Natural killer cell (primary cell): ENCODE data around the gene MPL. TPM values are rescaled to one million over a fixed set of nuclear protein-coding genes. Genes with fewer than 3 reads are reported as not detected.

Source experiments
- ATAC-seq, 3 donors: fragments of 150-1000 bp in 2 of 3; fragments of 200-7000 bp in 1 of 3; cut with Tn5 transposase; 1 replicate in 1 of 3; 2 replicates in 2 of 3; pipeline ENCODE4 v1.10.0; 2021; ENCODE audit warnings: mild to moderate bottlenecking in 2 of 3, moderate library complexity in 2 of 3
- DNase-seq, 2 donors: peaks; one replicate each; pipeline versions ENCODE4 v3.0.0 to v3.0.0-alpha.2; 2013 to 2021; ENCODE audit warnings: mixed read lengths in 1 of 2
- H3K27ac ChIP-seq: one replicate; pipeline ENCODE4 v1.5.1; 2013; ENCODE audit warnings: mild to moderate bottlenecking, low read length
- H3K27me3 ChIP-seq: one replicate; pipeline ENCODE4 v1.6.1; 2013; ENCODE audit warnings: low read length; ENCODE audit not compliant: control insufficient read depth, insufficient read depth
- H3K36me3 ChIP-seq: one replicate; pipeline ENCODE4 v1.6.1; 2013; ENCODE audit warnings: low read length; ENCODE audit not compliant: control insufficient read depth, insufficient read depth
- H3K4me1 ChIP-seq: one replicate; pipeline ENCODE4 v1.6.1; 2013; ENCODE audit warnings: low read length; ENCODE audit not compliant: control insufficient read depth, insufficient read depth
- H3K4me3 ChIP-seq: one replicate; pipeline ENCODE4 v1.5.1; 2013; ENCODE audit warnings: low read length
- H3K9me3 ChIP-seq: one replicate; pipeline ENCODE4 v1.6.1; 2013; ENCODE audit warnings: low read length; ENCODE audit not compliant: control insufficient read depth, insufficient read depth
- H3K27ac Mint-ChIP-seq, 2 donors: one replicate each; pipeline ENCODE4 v1.8.0; 2022; ENCODE audit warnings: mild to moderate bottlenecking in 2 of 2, mixed read lengths in 2 of 2, moderate library complexity in 1 of 2
- H3K27me3 Mint-ChIP-seq, 2 donors: one replicate each; pipeline ENCODE4 v1.8.0; 2022; ENCODE audit warnings: low read depth in 2 of 2, mixed read lengths in 2 of 2
- H3K36me3 Mint-ChIP-seq: one replicate; pipeline ENCODE4 v1.8.0; 2022; ENCODE audit warnings: mixed read lengths
- H3K4me1 Mint-ChIP-seq, 2 donors: one replicate each; pipeline ENCODE4 v1.8.0; 2022; ENCODE audit warnings: mixed read lengths in 2 of 2
- H3K4me3 Mint-ChIP-seq: one replicate; pipeline ENCODE4 v1.8.0; 2022; ENCODE audit warnings: mild to moderate bottlenecking, moderate library complexity, mixed read lengths
- H3K9me3 Mint-ChIP-seq, 2 donors: one replicate each; pipeline ENCODE4 v1.8.0; 2022; ENCODE audit warnings: mixed read lengths in 2 of 2
- CTCF ChIP-seq: fragments of 200-600 bp; IDR thresholded peaks from one replicate; pipeline ENCODE4 v1.8.0; 2022; ENCODE audit warnings: antibody characterized with exemption
- WGBS: methylation state at CpG from one replicate; pipeline ENCODE4 v1.1.7; 2013; ENCODE audit warnings: missing lambda C conversion rate; ENCODE audit not compliant: insufficient coverage; 5-methylcytosine and 5-hydroxymethylcytosine counted together
- intact Hi-C: fragments of 100-400 bp; cut with micrococcal nuclease; formaldehyde crosslinking; loops from one replicate; pipeline ENCODE4 v1.14.2; 2022
- total RNA-seq, 4 donors: library from RNA; stranded (reverse); fragments of 120-200 nt in 1 of 4; gene quantifications; one replicate each; pipeline versions ENCODE4 v1.2.3 to v1.2.4, GENCODE V29; 2013 to 2022

MPL gene
- total RNA-seq, 3 donors from 2014 or later (not counting 1 experiment from before 2014, with no cell fraction given), result 0.43 to 1.7 (median 0.48) TPM

GRCh38 chr1:43351421-43352350 is 14.1 kb downstream of the MPL start:
- no peaks in the 10 kb centered on the region for H3K36me3 ChIP-seq
- 91% methylated on average over 9 of the region's 10 CpGs for WGBS
- H3K27ac Mint-ChIP-seq, result peak overlapping the region in 1 of 2 donors; percentile 65
- TF ChIP-seq CTCF, result no peak
- no peaks in the 10 kb centered on the region for H3K36me3 Mint-ChIP-seq
- no peaks in the 10 kb centered on the region for H3K27me3 Mint-ChIP-seq
- DNase-seq (no peak), ATAC-seq (no peak)
- peaks cover 8 to 12% of the 10 kb centered on the region in 2 donors for H3K4me1 Mint-ChIP-seq
- peaks cover 4% of the 10 kb centered on the region for H3K4me1 ChIP-seq
- H3K27me3 ChIP-seq, result no peaks in the 10 kb centered on the region
- no peaks in the 10 kb centered on the region for H3K9me3 Mint-ChIP-seq
- H3K4me3 Mint-ChIP-seq, result no peak overlapping the region
- no peak overlapping the region for H3K27ac ChIP-seq
- H3K9me3 ChIP-seq, result no peaks in the 10 kb centered on the region
- intact Hi-C loops, result no loop called here
- no peak overlapping the region for H3K4me3 ChIP-seq

- intact Hi-C loops, result no loop called here
Observed at GRCh38 chr1:43352351-43352705, 14.7 kb downstream of the MPL start.

GRCh38 chr1:43352881-43353280 is 15.3 kb downstream of the MPL start:
- 59% methylated on average over 2 of the region's 3 CpGs for WGBS
- Mint-ChIP-seq H3K4me1 (peaks cover 8 to 16% of the 10 kb centered on the region in 2 donors), H3K4me3 (no peak overlapping the region), H3K27me3 (no peaks in the 10 kb centered on the region), H3K9me3 (no peaks in the 10 kb centered on the region), H3K36me3 (no peaks in the 10 kb centered on the region), H3K27ac (peak overlapping the region in 1 of 2 donors; percentile 65)
- H3K4me1 ChIP-seq, result peaks cover 7% of the 10 kb centered on the region
- DNase-seq (no peak), ATAC-seq (no peak)
- intact Hi-C loops, result no loop called here
- no peak for TF ChIP-seq CTCF
- H3K9me3 ChIP-seq, result no peaks in the 10 kb centered on the region
- H3K4me3 ChIP-seq, result no peak overlapping the region
- H3K27ac ChIP-seq, result no peak overlapping the region
- H3K36me3 ChIP-seq, result no peaks in the 10 kb centered on the region
- H3K27me3 ChIP-seq, result no peaks in the 10 kb centered on the region

More at GRCh38 chr1:43352351-43352705, 14.7 kb downstream of the MPL start:
- no peak for ATAC-seq
- Mint-ChIP-seq H3K36me3 (no peaks in the 10 kb centered on the region), H3K9me3 (no peaks in the 10 kb centered on the region), H3K27ac (peak overlapping the region in 1 of 2 donors; percentile 65), H3K27me3 (no peaks in the 10 kb centered on the region), H3K4me3 (no peak overlapping the region), H3K4me1 (peaks cover 8 to 12% of the 10 kb centered on the region in 2 donors)
- Histone ChIP-seq H3K36me3 (no peaks in the 10 kb centered on the region), H3K27ac (no peak overlapping the region), H3K9me3 (no peaks in the 10 kb centered on the region), H3K4me3 (no peak overlapping the region), H3K4me1 (peaks cover 4% of the 10 kb centered on the region), H3K27me3 (no peaks in the 10 kb centered on the region)
- TF ChIP-seq CTCF, result no peak
- DNase-seq, result no peak
- 97% methylated on average over 2 of the region's 2 CpGs for WGBS
